Effector memory CD4-positive, alpha-beta T cell (primary cell): ENCODE measurements around the gene GSG1L.

Experiments
- DNase-seq, 3 donors: peaks; one replicate each; pipeline ENCODE4 v3.0.0-alpha.2; 2020
- H3K27ac ChIP-seq: 2 replicates; pipeline ENCODE4 v1.7.0; 2013; ENCODE audit warnings: mild to moderate bottlenecking, low read length, moderate library complexity; ENCODE audit not compliant: insufficient read depth, poor library complexity, severe bottlenecking
- H3K27me3 ChIP-seq: replicated peaks from 2 replicates; pipeline ENCODE4 v1.7.0; 2013; ENCODE audit warnings: mild to moderate bottlenecking, low read length; ENCODE audit not compliant: insufficient read depth, control insufficient read depth, poor library complexity, severe bottlenecking
- H3K36me3 ChIP-seq: 2 replicates; pipeline ENCODE4 v1.7.0; 2013; ENCODE audit warnings: mild to moderate bottlenecking, low read length, moderate library complexity; ENCODE audit not compliant: control insufficient read depth, insufficient read depth
- H3K4me1 ChIP-seq: 2 replicates; pipeline ENCODE4 v1.7.0; 2013; ENCODE audit warnings: low read length, mild to moderate bottlenecking; ENCODE audit not compliant: control insufficient read depth, insufficient read depth, poor library complexity, severe bottlenecking
- H3K4me3 ChIP-seq: 2 replicates; pipeline ENCODE4 v1.7.0; 2013; ENCODE audit warnings: low read length, low read depth, mild to moderate bottlenecking; ENCODE audit not compliant: insufficient read depth, poor library complexity, severe bottlenecking
- H3K9me3 ChIP-seq: 2 replicates; pipeline ENCODE4 v1.7.0; 2013; ENCODE audit warnings: mild to moderate bottlenecking, low read length, moderate library complexity; ENCODE audit not compliant: control insufficient read depth

The GSG1L gene

GRCh38 chr16:27769561-27770255 lies 293.8 kb downstream of the GSG1L start:
- H3K27me3 ChIP-seq, result no peaks in the 10 kb centered on the region
- H3K9me3 ChIP-seq, result no peaks in the 10 kb centered on the region
- H3K4me3 ChIP-seq, result no peak overlapping the region
- no peak for DNase-seq
- H3K27ac ChIP-seq, result no peak overlapping the region
- no peaks in the 10 kb centered on the region for H3K4me1 ChIP-seq
- peaks cover 8% of the 10 kb centered on the region for H3K36me3 ChIP-seq

DNA sequence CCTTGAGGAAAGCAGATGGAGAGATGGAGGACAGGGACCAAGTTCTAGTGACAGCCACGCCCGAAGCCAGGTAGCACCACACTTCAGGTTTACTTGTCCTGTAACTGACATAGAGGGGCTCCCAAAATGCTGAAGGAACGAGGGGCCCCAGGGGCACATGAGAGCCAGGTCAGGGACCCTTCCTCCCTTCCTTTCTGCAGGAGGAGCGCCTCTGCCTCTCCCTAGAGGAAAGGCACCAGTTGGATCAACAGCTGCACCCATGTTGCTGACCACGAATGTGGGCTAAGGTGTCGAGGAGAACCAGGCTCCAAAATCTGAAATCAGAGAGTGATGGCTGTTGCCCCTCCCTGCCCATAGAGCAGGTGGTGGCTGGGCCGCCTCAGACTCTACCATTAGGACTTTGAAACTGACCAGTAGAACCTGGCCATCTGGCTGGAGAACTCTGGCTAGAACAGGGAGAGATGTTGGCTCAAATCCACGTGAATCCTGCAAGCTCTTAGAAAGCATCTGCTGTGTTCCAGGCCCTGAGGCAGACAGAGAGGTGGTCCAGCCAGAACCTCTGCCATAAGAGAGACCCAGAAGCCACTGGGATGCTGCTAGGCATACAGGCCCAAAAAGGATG lies 294.8 kb downstream of the GSG1L start:
- Histone ChIP-seq H3K27me3 (no peaks in the 10 kb centered on the region), H3K4me3 (no peak overlapping the region), H3K4me1 (no peaks in the 10 kb centered on the region), H3K36me3 (peaks cover 8% of the 10 kb centered on the region), H3K27ac (no peak overlapping the region), H3K9me3 (no peaks in the 10 kb centered on the region)
- DNase-seq, result no peak

DNA sequence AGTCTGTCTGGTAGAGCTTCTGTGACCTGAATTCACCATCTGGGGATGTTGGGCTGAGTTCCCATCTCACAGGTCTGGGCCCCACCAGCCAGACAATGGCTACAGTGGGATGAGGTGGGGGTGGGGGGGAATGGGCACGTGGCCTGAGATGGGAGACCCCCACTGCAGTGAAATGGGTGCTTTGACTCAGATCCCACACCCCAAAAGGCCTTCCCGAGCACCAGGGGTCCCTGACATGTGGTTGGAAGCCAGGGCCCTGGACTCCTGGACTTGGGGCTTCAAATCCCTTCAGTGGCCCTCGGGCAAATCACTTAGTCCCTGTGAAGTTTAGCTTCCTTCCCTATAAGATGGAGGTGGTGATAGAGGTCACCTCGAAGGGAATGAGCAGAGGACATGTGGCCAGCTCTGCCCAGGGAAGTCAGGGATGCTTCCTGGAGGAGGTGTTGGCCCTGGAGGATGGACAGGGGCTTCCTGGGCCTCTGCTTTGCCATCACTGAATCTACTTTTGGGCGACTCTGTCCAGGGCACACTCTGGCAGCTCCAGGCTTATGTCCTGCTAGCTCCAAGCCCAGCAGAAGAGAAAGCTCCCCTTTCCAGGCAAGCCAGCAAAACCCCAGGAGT lies 295.4 kb downstream of the GSG1L start:
- Histone ChIP-seq H3K4me1 (no peaks in the 10 kb centered on the region), H3K27me3 (no peaks in the 10 kb centered on the region), H3K9me3 (no peaks in the 10 kb centered on the region), H3K27ac (no peak overlapping the region), H3K4me3 (no peak overlapping the region), H3K36me3 (peaks cover 8% of the 10 kb centered on the region)
- no peak for DNase-seq

DNA sequence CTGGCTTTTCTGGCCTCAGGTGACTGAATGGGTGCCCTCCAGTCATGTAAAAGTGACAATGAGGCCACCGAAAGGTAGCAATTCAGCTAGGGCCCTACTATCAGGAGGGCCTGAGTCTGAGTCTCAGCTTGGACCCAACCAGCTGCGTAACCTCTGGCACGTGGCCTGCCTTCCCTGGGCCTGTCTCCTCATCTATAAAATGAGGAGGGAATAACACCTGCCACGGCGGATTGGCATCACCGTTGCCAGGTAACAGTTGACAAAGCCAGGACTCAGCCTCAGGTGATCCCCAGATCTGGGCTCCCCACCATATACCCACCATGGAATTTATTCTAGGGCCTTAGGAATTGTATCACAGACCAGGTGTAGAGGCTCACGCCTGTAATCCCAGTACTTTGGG lies 296.4 kb downstream of the GSG1L start:
- Histone ChIP-seq H3K36me3 (peaks cover 15% of the 10 kb centered on the region), H3K4me1 (no peaks in the 10 kb centered on the region), H3K9me3 (no peaks in the 10 kb centered on the region), H3K4me3 (no peak overlapping the region), H3K27me3 (no peaks in the 10 kb centered on the region), H3K27ac (no peak overlapping the region)
- no peak for DNase-seq

DNA sequence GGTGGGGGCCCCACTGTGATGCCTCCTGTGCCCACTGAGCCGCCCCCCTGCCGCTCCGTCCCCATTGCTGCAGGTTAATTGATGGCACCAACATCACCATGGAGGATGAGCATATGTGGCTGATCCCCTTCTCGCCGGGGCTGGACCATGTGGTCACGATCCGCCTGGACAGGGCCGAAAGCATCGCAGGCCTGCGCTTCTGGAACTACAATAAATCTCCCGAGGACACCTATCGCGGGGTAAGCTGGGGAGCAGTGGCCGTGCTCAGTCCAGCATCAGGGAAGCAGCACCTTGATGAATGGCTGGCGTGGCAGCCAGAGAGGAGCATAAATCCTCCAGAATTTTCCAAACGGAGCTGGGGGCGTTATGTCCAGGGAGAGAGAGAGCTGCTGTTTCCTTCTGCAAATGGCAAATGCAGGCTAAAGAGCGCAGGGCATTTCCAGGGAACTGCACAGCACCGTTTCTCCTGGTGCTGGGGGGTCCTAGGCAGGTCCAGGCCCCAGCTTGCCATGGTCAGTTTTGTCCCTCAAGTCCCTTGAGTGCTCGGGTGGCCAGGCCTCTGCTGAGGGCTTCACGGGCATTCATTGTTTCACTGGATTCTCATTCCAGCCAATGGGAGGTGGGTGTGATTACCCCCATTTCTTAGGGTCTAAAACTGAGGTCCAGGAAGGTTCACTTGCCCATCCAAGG lies 297.1 kb downstream of the GSG1L start:
- no peaks in the 10 kb centered on the region for H3K4me1 ChIP-seq
- H3K4me3 ChIP-seq, result no peak overlapping the region
- no peaks in the 10 kb centered on the region for H3K9me3 ChIP-seq
- DNase-seq, result no peak
- no peaks in the 10 kb centered on the region for H3K27me3 ChIP-seq
- H3K27ac ChIP-seq, result no peak overlapping the region
- H3K36me3 ChIP-seq, result peaks cover 20% of the 10 kb centered on the region

DNA sequence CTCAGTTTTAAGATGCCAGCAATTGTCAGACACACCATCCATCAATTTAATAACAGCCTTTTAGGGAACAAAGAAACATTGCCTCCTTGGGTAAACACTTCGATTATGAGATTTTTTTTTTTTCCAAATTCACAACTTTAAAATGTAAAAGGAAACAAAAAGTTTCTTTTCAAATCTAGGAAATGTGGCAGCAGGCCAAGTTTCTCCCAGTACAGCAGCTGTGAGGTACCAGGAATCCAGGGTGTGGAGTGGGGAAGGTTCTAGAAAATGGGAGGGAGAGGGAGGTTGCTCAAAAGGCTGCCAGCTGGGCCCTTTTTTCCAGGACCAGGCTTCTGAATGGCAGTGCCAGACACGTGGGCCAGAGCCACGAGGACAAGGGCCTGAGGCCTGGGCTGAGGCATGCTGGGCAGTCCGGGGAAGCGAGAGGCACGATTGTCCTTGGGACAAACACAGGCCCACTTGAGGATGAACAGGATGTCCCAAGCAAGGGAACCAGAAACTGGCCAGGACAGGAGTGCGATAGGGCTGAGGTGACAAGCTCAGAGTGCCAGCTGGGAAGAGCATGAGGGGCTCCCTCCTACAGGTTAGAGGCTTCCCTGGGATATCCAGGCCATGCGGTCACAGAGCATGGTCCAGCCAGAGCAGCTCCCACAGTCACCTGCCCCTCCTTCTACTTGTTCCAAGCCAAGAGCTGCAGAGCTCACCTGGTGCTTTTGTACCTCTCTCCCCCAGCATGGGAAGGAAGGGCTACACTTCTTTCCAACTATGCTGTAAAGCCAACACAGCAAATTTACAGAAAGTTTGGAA lies 298.4 kb downstream of the GSG1L start:
- H3K9me3 ChIP-seq, result no peaks in the 10 kb centered on the region
- DNase-seq, result no peak
- no peaks in the 10 kb centered on the region for H3K4me1 ChIP-seq
- no peak overlapping the region for H3K4me3 ChIP-seq
- no peaks in the 10 kb centered on the region for H3K27me3 ChIP-seq
- no peak overlapping the region for H3K27ac ChIP-seq
- H3K36me3 ChIP-seq, result peaks cover 18% of the 10 kb centered on the region

DNA sequence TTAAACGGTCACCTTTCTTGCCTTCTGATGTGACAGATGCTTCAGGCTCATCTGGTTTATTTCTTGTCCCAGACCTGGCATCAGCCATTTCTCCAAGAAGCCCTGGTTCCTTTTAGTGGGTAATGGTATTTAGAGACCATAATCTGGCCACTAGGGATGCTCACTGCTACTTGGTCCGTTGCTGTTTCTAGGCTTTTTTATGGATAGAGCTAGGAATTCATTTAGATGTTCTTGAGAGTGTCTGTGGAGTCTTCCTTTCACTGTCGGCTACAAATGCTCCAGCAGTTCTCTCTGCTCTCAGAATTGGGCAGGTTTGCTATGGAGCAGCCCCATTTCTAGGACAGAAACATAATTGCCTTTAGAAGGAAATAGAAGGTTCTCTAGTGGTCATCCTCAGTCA lies 299.1 kb downstream of the GSG1L start:
- no peak overlapping the region for H3K27ac ChIP-seq
- no peaks in the 10 kb centered on the region for H3K4me1 ChIP-seq
- no peaks in the 10 kb centered on the region for H3K27me3 ChIP-seq
- DNase-seq, result no peak
- peaks cover 15% of the 10 kb centered on the region for H3K36me3 ChIP-seq
- H3K4me3 ChIP-seq, result no peak overlapping the region
- no peaks in the 10 kb centered on the region for H3K9me3 ChIP-seq

GRCh38 chr16:27762441-27762840 lies 301.1 kb downstream of the GSG1L start:
- Histone ChIP-seq H3K27ac (no peak overlapping the region), H3K27me3 (no peaks in the 10 kb centered on the region), H3K4me1 (no peaks in the 10 kb centered on the region), H3K36me3 (peaks cover 15% of the 10 kb centered on the region), H3K4me3 (no peak overlapping the region), H3K9me3 (no peaks in the 10 kb centered on the region)
- DNase-seq, result no peak

- no peaks in the 10 kb centered on the region for H3K4me1 ChIP-seq
- H3K4me3 ChIP-seq, result no peak overlapping the region
- H3K27me3 ChIP-seq, result no peaks in the 10 kb centered on the region
- DNase-seq, result no peak
- peaks cover 15% of the 10 kb centered on the region for H3K36me3 ChIP-seq
- no peak overlapping the region for H3K27ac ChIP-seq
- H3K9me3 ChIP-seq, result no peaks in the 10 kb centered on the region
Observed at GRCh38 chr16:27761816-27762215, 301.7 kb downstream of the GSG1L start.
